GM12891 (cell line): ENCODE results near the gene KBTBD4.
"Not testable (repeated sequence)": the region's sequence is repeated elsewhere in the genome, so short reads cannot be mapped to it uniquely, and the experiment has no call there.

ENCODE experiments used
- DNase-seq: peaks from one replicate; pipeline ENCODE4 v3.0.0; 2011; ENCODE audit warnings: low spot score; ENCODE audit not compliant: insufficient read length
- FAIRE-seq: peaks from 2 replicates; lab custom pipeline; 2011; peaks lifted over from hg19 to GRCh38; lab: Jason Lieb, UNC
- PAX5 ChIP-seq: IDR thresholded peaks from 2 replicates; pipeline ENCODE4 v1.6.1; 2011; ENCODE audit warnings: low read length, moderate library complexity, mild to moderate bottlenecking; ENCODE audit not compliant: insufficient read depth, severe bottlenecking
- POLR2A ChIP-seq: IDR thresholded peaks from 2 replicates; pipeline ENCODE4 v1.6.1; 2011; ENCODE audit warnings: low read depth, low read length, control low read depth
- POLR2AphosphoS5 ChIP-seq: IDR thresholded peaks from 2 replicates; pipeline ENCODE4 v1.6.1; 2011; ENCODE audit warnings: low read depth, low read length, control low read depth
- POU2F2 ChIP-seq: IDR thresholded peaks from 2 replicates; pipeline ENCODE4 v1.6.1; 2011; ENCODE audit warnings: low read depth, mild to moderate bottlenecking, control low read depth, low read length, moderate library complexity
- SPI1 ChIP-seq: IDR thresholded peaks from 2 replicates; pipeline ENCODE4 v1.6.1; 2011; ENCODE audit warnings: low read depth, low read length, control low read depth
- TAF1 ChIP-seq: IDR thresholded peaks from 2 replicates; pipeline ENCODE4 v1.6.1; 2011; ENCODE audit warnings: low read depth, low read length, control low read depth

KBTBD4 gene

DNA sequence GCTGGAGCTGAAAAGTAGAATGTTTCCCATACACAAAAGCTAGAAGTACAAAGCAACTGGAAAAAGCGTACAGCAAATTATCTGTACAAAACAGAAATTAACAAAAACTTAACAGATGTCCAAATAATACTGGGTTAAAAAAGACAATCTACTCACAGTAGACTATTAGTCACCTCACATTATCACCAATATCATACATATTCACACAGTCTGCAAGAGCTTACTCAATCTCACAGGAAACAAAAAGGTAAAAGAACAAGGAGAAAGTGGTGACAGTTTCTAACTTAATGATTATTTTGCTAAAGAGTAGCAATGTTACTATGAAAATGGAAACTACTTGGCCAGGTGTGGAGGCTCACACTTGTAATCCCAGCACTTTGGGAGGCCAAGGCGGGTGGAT is 37.7 kb downstream of the KBTBD4 start:
- DNase-seq (no peak), FAIRE-seq (no peak)
- TF ChIP-seq POU2F2 (no peak), SPI1 (no peak), POLR2A (no peak), PAX5 (no peak), POLR2AphosphoS5 (no peak), TAF1 (no peak)

GRCh38 chr11:47539681-47540039 is 39.1 kb downstream of the KBTBD4 start:
- no peak for FAIRE-seq
- TF ChIP-seq TAF1 (no peak), POLR2AphosphoS5 (no peak), POLR2A (no peak), SPI1 (no peak), POU2F2 (no peak), PAX5 (no peak)

GRCh38 chr11:47538741-47539565 is 39.8 kb downstream of the KBTBD4 start:
- TF ChIP-seq POU2F2 = no peak
- no peak for TF ChIP-seq POLR2A
- TF ChIP-seq PAX5 = no peak
- TF ChIP-seq TAF1 = no peak
- no peak for TF ChIP-seq SPI1
- no peak for TF ChIP-seq POLR2AphosphoS5
- DNase-seq (no peak), FAIRE-seq (no peak)

More at GRCh38 chr11:47539681-47540039, 39.1 kb downstream of the KBTBD4 start:
- no peak for DNase-seq

DNA sequence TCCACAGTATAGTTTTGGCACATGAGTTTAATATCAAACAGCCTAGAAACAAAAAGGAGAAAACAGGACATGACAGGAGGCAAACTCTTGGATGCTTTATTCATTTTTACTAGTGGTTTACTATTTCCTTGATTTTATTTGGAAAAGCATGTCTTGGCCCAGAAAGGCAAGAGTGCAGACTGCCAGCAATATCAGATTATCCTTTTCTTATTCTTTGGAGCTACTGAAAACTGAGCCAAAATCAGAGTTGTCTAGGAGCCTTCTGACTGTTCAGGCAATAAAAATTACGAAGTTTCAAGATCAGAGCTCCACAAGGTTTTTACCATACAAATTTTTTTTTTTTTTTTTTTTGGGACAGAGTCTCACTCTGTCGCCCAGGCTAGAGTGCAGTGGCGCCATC is 41.9 kb downstream of the KBTBD4 start:
- TF ChIP-seq POLR2AphosphoS5 = no peak
- TF ChIP-seq POLR2A = no peak
- TF ChIP-seq POU2F2 = no peak
- TF ChIP-seq SPI1 = no peak
- no peak for TF ChIP-seq TAF1
- TF ChIP-seq PAX5 = no peak
- no peak for DNase-seq
- no peak for FAIRE-seq

- DNase-seq = no peak
- TF ChIP-seq PAX5 = no peak
- no peak for TF ChIP-seq POLR2A
- TF ChIP-seq TAF1 = no peak
- TF ChIP-seq SPI1 = no peak
- no peak for TF ChIP-seq POU2F2
- TF ChIP-seq POLR2AphosphoS5 = no peak
- no peak for FAIRE-seq
Measured at GRCh38 chr11:47534704-47535251, 44.0 kb downstream of the KBTBD4 start.

DNA sequence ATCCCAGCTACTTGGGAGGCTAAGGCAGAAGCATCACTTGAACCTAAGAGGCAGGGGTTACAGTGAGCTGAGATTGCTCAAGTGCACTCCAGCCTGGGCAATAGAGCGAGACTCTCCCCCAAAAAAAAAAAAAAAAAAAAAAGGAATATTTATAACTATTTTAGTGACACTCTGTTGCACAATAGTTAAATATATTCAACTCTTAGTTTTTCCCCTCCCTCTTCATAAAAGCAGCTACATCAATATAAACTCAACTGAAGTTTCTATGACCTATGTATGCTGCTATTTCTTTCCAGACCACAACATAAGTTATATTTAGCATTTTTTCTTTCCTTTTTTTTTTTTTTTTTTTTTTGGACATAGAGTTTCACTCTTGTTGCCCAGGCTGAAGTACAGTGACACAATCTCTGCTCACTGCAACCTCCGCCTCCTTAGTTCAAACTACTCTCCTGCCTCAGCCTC is 45.0 kb downstream of the KBTBD4 start:
- FAIRE-seq = no peak
- no peak for DNase-seq
- TF ChIP-seq POLR2AphosphoS5 (no peak), TAF1 (no peak), SPI1 (no peak), POLR2A (no peak), POU2F2 (no peak), PAX5 (no peak)

- FAIRE-seq (no peak), DNase-seq (no peak)
- TF ChIP-seq SPI1 = no peak
- TF ChIP-seq PAX5 = no peak
- TF ChIP-seq TAF1 = no peak
- TF ChIP-seq POLR2A = no peak
- TF ChIP-seq POLR2AphosphoS5 = no peak
- TF ChIP-seq POU2F2 = no peak
Measured at GRCh38 chr11:47532597-47533213, 46.1 kb downstream of the KBTBD4 start.

DNA sequence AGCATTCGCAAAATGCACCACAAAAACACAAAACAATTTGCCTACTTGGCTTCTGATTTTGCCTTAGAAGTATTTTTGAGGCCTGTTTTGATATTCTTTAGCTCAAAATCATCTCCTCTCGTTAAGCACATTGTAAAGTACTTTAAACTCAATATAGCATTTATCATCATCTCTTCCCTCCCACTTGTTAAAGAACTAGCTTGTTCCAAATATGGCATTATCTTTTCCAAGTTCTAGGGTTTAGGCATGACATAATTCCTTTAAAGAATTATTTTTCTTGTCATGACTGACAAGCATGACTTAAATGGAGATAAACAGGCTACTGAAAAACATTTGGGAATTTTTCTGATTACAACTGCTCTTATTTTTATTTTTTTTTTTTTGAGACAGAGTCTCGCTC is 47.1 kb downstream of the KBTBD4 start:
- TF ChIP-seq POLR2A (no peak), TAF1 (no peak), POLR2AphosphoS5 (no peak), POU2F2 (no peak), PAX5 (no peak), SPI1 (no peak)
- no peak for DNase-seq
- no peak for FAIRE-seq

GRCh38 chr11:47530721-47531120 is 48.0 kb downstream of the KBTBD4 start:
- DNase-seq, FAIRE-seq: not testable (repeated sequence)

- FAIRE-seq (no peak), DNase-seq (no peak)
- TF ChIP-seq POU2F2 (no peak), TAF1 (no peak), SPI1 (no peak), PAX5 (no peak), POLR2AphosphoS5 (no peak), POLR2A (no peak)
Measured at GRCh38 chr11:47529951-47530350, 48.8 kb downstream of the KBTBD4 start.
